Activated CD8-positive, alpha-beta memory T cell treated with anti-CD3 and anti-CD28 coated beads for 24 hours (primary cell): ENCODE measurements around the gene KIAA1328.
"Not testable (repeated sequence)": the region's sequence is repeated elsewhere in the genome, so short reads cannot be mapped to it uniquely, and the experiment has no call there.

Source experiments
- DNase-seq: peaks from one replicate; pipeline ENCODE4 v3.0.0-alpha.2; 2020

KIAA1328 gene

GRCh38 chr18:37162551-37162950 is 333.6 kb downstream of the KIAA1328 start:
- DNase-seq = no peak

DNA sequence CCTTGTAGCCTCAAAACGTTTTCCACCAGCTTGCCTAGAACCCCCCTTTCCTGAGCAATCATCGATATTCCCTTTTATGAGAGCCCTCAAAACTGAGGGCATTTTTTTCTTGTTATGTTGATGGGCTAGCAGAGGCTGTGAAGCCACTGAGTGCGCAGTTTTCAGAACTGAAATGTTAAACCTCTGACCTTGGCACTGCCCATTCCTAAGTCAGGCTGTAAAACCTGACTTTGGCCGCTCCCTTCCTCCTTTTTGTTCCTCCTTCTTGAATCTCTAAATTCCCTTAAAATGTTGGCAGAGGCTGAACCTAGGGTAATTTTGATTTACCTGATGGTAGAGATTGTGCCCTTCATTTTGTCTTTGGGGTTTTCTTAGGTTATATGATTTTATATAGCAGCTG is 334.2 kb downstream of the KIAA1328 start:
- DNase-seq = no peak

DNA sequence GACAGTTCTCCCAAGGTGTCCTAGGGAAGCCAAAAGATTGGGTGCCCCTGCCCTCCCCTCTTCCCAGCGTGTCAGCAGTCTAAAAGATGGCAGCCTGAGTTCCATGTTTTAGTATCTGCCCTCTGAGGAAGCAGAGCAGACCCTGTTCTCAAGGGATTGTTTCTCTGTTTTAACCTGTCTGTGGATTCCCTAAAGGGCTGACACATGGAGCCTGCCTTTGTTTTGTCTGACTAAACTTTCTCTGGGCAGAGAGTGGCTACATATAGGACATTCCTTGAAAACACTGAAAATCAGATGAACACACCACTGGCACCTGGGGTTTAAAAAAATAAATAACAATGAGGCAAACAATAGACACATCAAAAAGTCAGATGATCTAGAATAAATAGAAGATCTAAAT is 337.6 kb downstream of the KIAA1328 start:
- DNase-seq = no peak

- not testable (repeated sequence) for DNase-seq
These were observed 338.0 kb downstream of the KIAA1328 start for GRCh38 chr18:37166966-37167365.

DNA sequence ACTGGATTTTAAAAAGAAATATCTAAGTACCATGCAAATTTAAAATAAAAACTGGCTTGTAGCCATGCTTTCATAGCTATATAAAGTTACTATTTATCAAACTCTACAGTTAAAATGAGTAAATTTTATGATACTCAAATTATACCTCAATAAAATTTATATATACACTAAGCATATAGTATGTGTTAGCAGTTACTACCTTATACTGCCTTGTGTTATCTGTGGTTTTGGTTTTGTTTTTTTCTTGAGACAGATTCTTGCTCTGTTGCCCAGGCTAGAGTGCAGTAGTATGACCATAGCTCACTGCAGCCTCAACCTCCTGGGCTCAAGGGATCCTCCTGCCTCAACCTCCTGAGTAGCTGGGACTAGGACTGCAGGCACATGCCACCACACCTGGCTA is 342.1 kb downstream of the KIAA1328 start:
- no peak for DNase-seq

- DNase-seq = no peak
These were observed 344.5 kb downstream of the KIAA1328 start for GRCh38 chr18:37173384-37173783.

DNA sequence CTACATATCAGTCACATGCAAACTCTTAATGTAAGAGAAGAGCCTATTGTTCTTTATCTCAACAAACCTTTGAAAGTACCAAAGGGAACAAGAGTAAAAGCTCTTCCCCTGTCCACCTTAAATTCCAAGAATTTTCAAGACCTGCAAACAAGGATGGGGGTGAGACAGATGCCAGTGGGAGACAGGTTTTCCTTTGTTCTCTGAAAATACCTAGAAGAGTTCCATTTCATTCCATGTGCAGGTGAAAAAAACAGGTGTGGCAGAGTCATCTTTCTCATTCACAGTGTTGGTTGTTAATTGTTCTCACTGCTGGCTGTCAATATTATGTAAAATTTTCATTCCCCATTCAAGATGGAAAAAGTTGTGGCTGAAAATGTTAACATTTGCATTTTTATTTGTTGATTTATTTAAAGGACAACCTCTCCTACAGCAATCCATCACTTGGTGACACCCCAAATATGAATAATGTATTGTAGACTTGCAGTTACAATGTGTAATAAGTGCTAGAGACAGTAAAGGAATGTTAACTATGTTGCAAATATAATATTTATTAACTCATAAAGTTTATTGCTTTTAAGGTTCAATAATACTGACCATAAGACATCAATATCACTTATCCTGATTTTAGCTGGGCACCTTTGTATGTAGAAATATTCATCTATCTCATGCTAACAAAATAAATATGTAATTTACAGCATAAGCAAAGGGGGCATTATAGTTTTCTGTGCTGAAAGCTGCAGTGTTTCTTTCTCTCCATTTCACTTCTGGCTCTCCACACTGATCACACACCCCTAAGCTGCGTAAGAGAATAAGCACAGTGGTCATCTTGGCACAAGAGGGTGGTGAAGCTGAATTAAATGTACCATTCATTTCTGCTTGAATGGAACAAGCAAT is 347.0 kb downstream of the KIAA1328 start:
- DNase-seq = no peak

DNA sequence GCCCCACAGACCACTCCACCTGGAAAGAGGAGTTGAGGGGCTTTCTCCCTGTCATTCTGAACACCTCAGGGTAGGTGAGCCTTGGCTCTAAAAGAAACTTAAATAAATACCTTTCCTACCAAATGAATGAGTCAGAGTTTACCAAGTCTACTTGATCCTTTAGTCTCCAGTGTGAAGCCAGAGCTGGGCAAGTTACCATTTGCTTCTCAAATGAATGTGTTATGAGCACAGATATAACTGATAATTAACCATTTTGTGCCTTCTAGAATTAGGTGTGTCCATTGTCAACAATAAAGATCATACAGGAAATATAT is 347.7 kb downstream of the KIAA1328 start:
- no peak for DNase-seq

GRCh38 chr18:37179384-37179783 is 350.5 kb downstream of the KIAA1328 start:
- no peak for DNase-seq

DNA sequence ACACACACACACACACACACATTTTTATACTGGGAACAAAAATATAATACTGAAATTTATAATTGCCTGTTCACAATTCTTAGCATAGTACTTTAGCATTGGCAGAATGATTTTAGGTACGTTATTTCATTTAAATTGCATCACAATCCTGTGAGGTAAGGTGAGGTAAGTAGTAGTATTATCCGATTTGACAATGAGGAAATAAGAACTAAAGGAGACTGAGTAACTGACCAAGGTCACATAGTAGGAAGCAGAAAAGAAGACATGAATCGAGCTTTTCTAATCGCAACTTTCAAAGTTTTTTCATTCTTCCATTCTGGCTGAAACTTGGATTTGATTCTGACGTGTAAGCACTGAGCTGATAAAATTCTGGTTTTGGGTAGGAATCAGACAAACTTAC is 351.2 kb downstream of the KIAA1328 start:
- DNase-seq = no peak

DNA sequence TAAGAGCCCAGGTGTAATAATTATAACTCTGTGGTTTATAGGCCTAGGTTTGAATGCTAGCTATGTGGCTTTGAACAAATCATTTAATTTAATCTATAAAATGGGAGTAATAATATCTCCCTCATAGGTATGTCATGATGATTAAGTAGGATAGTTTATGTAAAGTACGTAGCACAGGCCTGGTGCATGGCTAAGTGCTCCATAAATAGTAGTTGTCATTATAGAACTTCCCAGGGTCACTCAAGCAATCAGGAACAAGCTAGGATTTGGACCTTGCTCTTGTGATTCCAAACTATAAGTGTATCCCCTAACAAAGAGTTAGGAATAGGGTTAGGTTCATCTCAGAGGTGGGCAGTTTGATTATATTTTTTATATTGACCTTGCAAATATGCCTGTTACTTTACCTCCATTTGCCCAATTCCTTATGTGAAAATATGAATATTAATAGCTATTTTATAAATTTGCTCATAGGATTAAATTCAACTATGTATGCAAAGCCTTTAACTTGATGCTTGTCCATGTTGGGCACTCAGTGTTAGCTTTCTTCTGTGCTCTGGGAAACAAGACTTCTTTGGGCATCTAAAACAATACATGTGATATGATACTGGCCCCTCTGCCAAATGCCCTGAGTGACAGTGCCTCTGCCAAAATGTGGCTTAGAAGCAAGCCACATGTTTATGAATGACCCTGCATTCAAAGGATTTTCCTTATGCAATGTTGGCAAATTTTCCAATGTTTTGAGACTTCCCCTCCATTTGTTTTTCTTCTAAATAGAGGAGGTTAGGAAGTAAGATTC is 353.6 kb downstream of the KIAA1328 start:
- no peak for DNase-seq

- no peak for DNase-seq
These were observed 355.4 kb downstream of the KIAA1328 start for GRCh38 chr18:37184209-37184868.

- DNase-seq = no peak
These were observed 359.3 kb downstream of the KIAA1328 start for GRCh38 chr18:37188016-37188791.

GRCh38 chr18:37199741-37200140 is 370.8 kb downstream of the KIAA1328 start:
- no peak for DNase-seq

DNA sequence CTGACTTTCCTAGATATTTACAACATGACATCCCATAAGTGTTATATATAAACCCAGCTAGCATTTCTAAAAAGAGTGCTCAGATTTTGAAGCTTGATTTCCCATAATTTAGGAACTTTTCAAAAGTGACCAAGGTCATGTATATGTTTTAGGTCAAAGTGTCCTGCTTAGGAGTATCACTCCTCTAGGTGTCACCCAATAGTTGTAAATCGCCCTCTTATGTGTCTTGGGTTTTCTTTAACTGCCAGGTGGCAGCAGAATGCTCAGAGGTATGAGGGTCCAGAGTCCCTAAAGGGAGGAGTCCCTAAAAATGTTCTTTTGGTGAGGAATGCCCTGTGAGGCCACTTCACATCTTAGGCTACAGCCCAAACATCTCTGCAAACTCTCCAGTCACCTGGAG is 378.4 kb downstream of the KIAA1328 start:
- DNase-seq = no peak

DNA sequence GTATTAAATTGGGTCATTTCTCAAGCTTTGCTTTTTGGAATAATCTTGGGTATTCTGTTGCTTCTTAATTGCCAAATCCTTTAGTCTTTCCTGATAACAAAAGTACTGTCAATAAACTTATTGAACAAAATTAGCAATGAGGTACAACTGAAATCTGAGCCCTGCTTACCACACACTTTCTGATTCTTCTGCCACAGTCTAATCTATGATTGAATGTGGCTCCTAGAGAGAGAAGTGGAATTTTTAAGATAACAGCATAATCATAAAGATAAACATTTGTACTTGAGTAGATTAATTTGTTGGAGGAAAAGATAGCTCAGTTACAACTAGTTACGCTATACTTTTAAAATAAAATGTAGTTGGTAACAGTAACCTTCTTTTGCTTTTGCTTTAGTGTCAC is 381.9 kb downstream of the KIAA1328 start:
- no peak for DNase-seq

DNA sequence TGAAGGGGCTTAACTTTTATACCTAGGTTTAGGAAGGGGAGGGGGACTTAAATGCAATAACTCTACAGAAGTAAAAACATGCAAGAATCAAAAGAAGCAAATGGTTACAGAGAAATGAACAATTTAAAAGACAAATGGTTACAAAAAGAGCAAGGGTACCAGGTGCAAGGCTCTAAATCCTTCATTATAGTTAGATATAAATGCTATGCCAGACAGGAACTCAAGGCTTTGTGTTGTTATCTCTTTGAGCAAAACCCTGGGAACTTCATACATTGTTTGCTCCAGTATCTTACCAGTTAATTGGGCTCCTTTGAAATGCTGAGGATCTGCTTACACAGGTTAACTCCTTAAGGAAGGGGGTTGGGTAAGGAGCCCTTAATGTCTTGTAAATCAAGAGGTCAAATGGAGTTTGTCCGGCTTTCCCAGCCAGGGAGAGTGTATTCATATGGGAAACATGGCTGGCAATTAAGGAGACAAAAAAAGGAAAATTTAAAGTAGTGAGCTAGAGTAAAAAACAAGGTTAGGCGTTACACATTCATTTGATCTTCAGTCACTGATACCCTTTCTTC is 389.2 kb downstream of the KIAA1328 start:
- no peak for DNase-seq

DNA sequence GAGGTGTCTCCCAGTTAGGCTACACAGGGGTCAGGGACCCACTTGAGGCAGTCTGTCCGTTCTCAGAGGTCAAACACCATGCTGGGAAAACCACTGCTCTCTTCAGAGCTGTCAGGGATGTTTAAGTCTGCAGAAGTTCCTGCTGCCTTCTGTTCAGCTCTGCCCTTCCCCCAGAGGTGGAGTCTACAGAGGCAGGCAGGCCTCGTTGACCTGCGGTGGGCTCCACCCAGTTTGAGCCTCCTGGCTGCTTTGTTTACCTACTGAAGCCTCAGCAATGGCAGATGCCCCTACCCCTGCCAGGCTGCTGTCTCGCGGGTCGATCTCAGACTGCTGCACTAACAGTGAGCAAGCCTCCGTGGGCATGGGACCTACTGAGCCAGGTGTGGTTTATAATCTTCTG is 390.3 kb downstream of the KIAA1328 start:
- no peak for DNase-seq

DNA sequence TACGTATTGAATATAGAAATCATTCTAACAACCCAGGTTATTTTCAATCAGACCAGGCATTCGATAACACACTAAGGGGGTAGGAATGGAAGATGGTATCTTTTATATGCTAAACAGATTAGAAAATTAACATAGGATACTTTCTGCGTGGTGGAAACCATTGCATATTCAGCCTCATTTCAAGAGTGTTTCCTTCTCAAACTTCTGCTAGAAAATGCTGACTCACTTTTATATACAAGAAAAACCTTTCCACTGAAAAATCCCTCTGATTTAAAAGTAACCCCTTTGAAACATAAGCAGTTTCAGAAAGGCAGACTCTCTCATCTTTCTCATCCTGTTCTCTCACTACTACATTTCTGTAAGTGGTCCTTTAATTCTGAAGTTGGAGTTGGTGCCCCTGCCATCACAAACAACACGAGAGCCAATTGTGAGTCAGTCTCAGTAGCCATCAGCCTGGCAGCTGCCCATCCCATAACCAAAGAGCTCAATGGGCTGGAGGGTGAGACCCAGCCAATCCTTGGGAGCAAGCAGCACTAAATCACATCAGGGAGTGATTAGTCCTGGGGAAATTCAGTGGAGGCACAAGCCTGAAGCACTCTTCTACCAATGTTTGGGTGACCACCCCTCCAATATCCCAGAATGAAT is 393.5 kb downstream of the KIAA1328 start:
- DNase-seq = no peak

GRCh38 chr18:37222999-37223378 is 394.1 kb downstream of the KIAA1328 start:
- no peak for DNase-seq

DNA sequence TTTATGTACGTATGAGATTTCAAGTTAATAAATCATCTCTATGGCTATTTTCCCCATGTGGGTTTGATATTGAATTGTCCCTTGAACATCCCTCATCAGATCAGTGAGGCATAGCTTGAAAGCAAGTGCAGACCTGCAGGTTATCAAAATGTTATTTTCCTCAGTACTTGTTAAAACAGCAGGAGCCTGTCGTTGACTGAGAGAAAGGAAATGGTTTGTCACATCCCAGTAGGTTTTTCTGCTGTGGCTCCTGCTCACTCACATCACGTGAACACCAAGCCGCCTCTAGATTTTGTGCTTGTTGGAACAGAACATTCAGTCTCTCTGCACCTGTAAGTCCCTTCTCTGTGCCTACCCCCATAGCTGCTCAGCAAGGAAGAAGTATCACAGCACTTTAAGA is 396.4 kb downstream of the KIAA1328 start:
- DNase-seq = no peak

DNA sequence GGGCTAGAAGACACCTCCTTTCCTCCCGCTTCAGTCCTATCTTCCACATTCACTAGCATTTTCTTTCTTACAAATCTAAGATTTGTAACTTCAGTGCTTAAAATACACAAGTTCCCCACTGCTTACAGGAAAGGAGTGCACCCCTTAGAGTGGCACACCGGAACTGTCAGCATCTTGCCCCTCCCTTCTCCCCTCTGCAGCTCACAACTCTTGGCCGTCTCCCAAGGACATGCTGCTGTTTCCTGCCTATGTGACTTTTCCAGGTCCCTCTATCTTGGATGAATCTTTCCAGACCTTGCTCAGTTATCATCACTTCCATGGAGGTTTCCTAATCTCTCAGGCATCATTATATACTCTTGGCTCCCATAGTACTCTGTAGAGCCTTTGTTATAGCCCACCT is 401.8 kb downstream of the KIAA1328 start:
- no peak for DNase-seq
